ENCODE results near the gene VAT1.

- TF ChIP-seq, protein P1, sequence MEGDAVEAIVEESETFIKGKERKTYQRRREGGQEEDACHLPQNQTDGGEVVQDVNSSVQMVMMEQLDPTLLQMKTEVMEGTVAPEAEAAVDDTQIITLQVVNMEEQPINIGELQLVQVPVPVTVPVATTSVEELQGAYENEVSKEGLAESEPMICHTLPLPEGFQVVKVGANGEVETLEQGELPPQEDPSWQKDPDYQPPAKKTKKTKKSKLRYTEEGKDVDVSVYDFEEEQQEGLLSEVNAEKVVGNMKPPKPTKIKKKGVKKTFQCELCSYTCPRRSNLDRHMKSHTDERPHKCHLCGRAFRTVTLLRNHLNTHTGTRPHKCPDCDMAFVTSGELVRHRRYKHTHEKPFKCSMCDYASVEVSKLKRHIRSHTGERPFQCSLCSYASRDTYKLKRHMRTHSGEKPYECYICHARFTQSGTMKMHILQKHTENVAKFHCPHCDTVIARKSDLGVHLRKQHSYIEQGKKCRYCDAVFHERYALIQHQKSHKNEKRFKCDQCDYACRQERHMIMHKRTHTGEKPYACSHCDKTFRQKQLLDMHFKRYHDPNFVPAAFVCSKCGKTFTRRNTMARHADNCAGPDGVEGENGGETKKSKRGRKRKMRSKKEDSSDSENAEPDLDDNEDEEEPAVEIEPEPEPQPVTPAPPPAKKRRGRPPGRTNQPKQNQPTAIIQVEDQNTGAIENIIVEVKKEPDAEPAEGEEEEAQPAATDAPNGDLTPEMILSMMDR (IDR thresholded peaks at IDR 0.05) = no peak
- TF ChIP-seq POLR2A (IDR thresholded peaks at IDR 0.05) = no peak
These were observed 8.1 kb upstream of the VAT1 start for GRCh38 chr17:43030137-43030767.
